ENCODE data around the gene BDKRB2. TPM values are rescaled to one million over a fixed set of nuclear protein-coding genes. Genes with fewer than 3 reads are reported as not detected.

BDKRB2 gene
- total and polyA plus RNA-seq, 9 donors: 0.40 to 3.3 (median 1.9) TPM

- Histone ChIP-seq H3K36me3 (no peaks in the 10 kb centered on the region), H3K4me1 (ENCODE audit: insufficient read depth) (no peaks in the 10 kb centered on the region), H3K4me3 (no peak overlapping the region), H3K9me3 (no peaks in the 10 kb centered on the region), H3K27me3 (no peaks in the 10 kb centered on the region), H3K27ac (no peak overlapping the region)
- intact Hi-C loops (cut with DNase I): no loop called here
- no peak for DNase-seq
- no peak for TF ChIP-seq CTCF (IDR thresholded peaks at IDR 0.05)
- TF ChIP-seq EP300 (IDR thresholded peaks at IDR 0.05): no peak
- TF ChIP-seq POLR2A (IDR thresholded peaks at IDR 0.05): no peak
- WGBS, 3 donors: 66 to 68% (median 66%) methylated on average over 22 of the region's 22 CpGs
Measured at GRCh38 chr14:96192975-96193805, 11.4 kb upstream of the BDKRB2 start.

DNA sequence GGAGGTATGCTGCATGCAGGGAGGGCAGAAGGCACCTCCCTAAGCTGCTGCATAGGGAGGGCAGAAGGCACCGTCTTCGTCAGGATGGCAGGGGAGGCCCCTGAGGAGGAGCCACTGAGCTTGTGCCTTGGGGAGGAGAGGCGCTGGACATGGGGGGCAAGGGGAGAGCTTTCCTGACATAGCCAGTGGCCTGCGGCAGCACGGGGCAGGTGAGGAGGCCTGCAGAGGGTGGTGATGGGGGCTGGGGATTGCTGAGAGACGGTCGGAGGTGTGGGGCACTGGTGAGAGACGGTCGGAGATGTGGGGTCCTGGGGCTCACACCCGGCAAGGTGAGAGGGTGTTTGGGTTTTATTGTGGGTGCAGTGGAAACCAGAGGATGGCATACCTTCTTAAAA is 10.4 kb upstream of the BDKRB2 start:
- H3K27ac ChIP-seq: no peak overlapping the region
- no peaks in the 10 kb centered on the region for H3K27me3 ChIP-seq
- no peaks in the 10 kb centered on the region for H3K36me3 ChIP-seq
- TF ChIP-seq POLR2A (IDR thresholded peaks at IDR 0.05) (no peak), CTCF (IDR thresholded peaks at IDR 0.05) (no peak), EP300 (IDR thresholded peaks at IDR 0.05) (no peak)
- intact Hi-C loops (cut with DNase I): no loop called here
- WGBS, 3 donors: 82 to 86% (median 83%) methylated on average over 9 to 10 of the region's 10 CpGs
- no peak overlapping the region for H3K4me3 ChIP-seq
- DNase-seq: no peak
- H3K4me1 ChIP-seq (ENCODE audit: insufficient read depth): no peaks in the 10 kb centered on the region
- no peaks in the 10 kb centered on the region for H3K9me3 ChIP-seq

DNA sequence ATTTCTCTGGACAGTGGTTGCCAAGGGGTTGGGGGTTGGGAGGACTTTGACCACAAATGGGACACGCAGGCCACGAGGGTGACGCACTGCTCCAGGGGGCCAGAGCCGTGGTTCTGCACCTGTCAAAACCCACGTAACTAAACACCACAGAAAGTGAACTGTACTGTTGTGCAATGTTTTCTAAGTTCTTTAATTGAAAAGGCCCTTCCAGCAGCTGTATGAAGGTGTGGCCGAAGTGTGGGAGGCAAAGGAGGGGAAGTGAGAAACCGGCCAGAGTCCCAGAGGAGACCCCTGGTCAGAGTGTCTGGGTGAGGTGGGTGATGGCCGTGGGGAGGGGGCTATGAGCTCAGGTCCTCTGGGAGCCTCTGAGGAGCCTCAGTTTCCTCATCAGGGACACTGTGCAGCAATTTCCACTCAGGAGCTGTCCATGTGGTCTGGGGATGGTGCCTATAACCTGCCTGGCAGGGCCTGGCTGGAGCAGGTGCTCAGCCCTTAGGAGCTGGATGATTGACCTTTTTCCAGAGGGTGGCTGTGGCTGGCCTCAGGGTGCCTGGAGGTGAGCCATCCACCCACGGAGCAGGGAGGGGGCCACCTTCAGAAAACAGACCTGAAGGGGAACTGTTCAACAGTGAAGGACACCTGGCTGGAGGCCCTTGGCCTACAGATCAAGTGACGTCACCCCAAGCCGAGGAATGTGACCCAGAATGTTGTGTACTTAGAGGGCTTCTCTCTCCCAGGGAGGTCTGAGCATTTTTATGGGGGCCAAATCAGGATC is 9.8 kb upstream of the BDKRB2 start:
- Histone ChIP-seq H3K4me1 (ENCODE audit: insufficient read depth) (no peaks in the 10 kb centered on the region), H3K36me3 (no peaks in the 10 kb centered on the region), H3K9me3 (no peaks in the 10 kb centered on the region), H3K4me3 (no peak overlapping the region), H3K27ac (no peak overlapping the region), H3K27me3 (no peaks in the 10 kb centered on the region)
- no peak for TF ChIP-seq CTCF (IDR thresholded peaks at IDR 0.05)
- no peak for TF ChIP-seq POLR2A (IDR thresholded peaks at IDR 0.05)
- no peak for TF ChIP-seq EP300 (IDR thresholded peaks at IDR 0.05)
- DNase-seq: no peak
- intact Hi-C loops (cut with DNase I): no loop called here
- WGBS, 3 donors: 71 to 74% (median 72%) methylated on average over 11 of the region's 11 CpGs

DNA sequence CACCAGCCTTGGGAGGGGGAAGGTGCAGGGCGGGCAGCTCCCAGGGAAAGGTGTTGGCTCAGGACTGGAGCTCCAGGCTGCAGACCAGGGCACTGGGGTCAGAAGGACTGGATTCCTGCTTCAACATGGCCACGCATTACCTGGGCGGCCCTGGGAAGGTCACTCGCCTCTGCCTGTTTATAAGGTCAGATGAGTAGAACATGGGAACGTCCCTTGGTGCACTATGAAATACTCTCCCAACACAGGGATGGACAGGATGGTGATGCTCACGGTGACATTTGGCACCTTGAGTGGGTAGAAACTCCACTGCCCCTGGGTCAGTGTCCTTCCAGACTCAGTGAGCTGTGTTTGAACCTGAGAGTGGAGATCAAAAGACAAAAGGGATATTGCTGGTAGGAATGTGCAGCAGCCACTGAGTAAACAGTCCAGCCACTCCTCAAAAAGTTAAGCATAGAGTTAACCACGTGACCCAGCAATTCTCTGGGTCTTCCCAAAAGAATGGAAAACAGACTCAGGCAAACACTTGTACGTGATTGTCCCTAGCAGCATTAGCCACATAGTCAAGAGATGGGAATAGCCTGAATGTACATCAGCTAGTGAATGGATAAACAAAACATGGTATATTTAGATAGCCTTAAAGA is 9.1 kb upstream of the BDKRB2 start:
- 69 to 81% (median 79%) methylated on average over 8 of the region's 8 CpGs for WGBS, 3 donors
- Histone ChIP-seq H3K27ac (no peak overlapping the region), H3K36me3 (no peaks in the 10 kb centered on the region), H3K9me3 (no peaks in the 10 kb centered on the region), H3K27me3 (no peaks in the 10 kb centered on the region), H3K4me1 (ENCODE audit: insufficient read depth) (no peaks in the 10 kb centered on the region), H3K4me3 (no peak overlapping the region)
- TF ChIP-seq EP300 (IDR thresholded peaks at IDR 0.05) (no peak), CTCF (IDR thresholded peaks at IDR 0.05) (no peak), POLR2A (IDR thresholded peaks at IDR 0.05) (no peak)
- DNase-seq: no peak
- intact Hi-C loops (cut with DNase I): no loop called here

Data from ovary (tissue), 9 donors.